ENCODE measurements around the gene GPR61. TPM values are rescaled to one million over a fixed set of nuclear protein-coding genes. Genes with fewer than 3 reads are reported as not detected.

GPR61 gene
- total RNA-seq, 1 donor from 2014 or later = not detected

GRCh38 chr1:109567877-109568672 is 28.4 kb downstream of the GPR61 start:
- DNase-seq (ENCODE audit: low spot score) = no peak

DNA sequence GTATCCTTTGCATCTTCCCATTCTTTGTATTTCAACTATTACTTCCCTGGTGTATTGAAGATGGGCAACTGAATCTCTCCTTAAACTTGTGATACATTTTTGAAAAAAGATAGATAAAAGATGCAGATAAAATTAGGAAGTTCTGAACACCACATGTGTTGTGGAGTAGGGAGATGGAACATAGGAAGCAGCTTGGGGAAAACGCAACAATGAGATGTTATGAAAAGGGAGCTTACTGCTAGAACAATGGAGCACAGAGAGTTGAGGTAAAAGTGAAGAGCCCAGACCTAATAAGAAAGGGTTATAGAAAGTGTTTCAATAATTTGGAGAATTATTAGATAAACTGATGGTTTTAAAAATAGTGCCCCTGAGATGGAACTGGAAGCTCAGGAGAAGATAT is 29.7 kb downstream of the GPR61 start:
- no peak for DNase-seq (ENCODE audit: low spot score)

GRCh38 chr1:109570414-109570813 is 30.7 kb downstream of the GPR61 start:
- no peak for DNase-seq (ENCODE audit: low spot score)

DNA sequence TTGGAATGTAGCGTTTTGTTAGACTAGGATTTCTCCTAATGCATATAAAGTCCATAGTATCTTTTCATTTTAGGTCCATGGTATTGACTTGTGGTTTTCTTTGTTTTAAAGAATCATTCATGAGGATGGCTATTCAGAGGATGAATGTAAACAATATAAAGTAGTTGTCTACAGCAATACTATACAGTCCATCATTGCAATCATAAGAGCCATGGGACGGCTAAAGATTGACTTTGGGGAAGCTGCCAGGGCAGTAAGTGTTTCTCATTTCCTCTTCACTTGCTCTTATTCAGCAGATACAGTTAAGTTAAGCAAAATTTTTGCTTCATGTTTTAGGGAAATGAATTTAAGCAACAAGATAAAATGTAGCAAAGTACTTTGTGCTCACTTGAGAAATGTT is 34.1 kb downstream of the GPR61 start:
- no peak for DNase-seq (ENCODE audit: low spot score)

- no peak for DNase-seq (ENCODE audit: low spot score)
Measured at GRCh38 chr1:109578947-109579443, 39.3 kb downstream of the GPR61 start.

- DNase-seq (ENCODE audit: low spot score) = no peak
Measured at GRCh38 chr1:109579491-109579890, 39.8 kb downstream of the GPR61 start.

DNA sequence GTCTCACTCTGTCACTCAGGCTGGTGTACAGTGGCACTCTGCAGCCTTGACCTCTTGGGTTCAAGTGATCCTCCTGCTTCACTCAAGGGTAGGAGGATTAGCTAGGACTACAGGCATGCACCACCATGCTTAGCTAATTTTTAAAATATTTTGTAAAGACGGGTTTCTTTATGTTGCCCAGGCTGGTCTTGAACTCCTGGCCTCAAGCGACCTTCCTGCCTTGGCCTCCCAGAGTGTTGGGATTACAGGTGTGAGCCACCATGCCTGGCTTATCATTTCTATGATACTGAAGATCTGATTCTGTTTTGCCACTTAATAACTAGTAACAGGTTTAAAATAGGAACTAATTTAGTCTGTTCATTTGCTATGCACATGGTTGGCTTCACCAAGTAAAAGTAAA is 42.3 kb downstream of the GPR61 start:
- no peak for DNase-seq (ENCODE audit: low spot score)

- no peak for DNase-seq (ENCODE audit: low spot score)
Measured at GRCh38 chr1:109584766-109585165, 45.1 kb downstream of the GPR61 start.

- DNase-seq (ENCODE audit: low spot score) = no peak
Measured at GRCh38 chr1:109586055-109586454, 46.4 kb downstream of the GPR61 start.

DNA sequence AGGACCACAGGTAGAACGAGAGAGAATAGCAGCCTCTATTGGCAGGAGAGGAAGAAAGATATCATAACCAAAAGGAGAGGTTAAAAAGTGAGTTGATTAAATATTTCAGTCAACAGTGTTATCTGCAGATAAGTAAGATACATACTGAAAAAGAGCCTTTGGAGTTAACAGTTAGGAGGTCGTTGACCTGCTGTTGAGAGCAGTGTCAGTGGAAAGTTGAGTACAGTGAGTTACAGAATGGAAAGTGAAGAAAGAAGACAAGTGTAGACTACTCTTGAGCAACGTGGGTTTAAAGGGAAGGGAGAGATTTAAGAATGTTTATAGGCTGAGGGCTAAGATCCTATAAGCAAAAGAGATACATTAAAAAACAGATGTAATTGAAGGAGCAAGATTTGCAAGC is 49.5 kb downstream of the GPR61 start:
- no peak for DNase-seq (ENCODE audit: low spot score)

DNA sequence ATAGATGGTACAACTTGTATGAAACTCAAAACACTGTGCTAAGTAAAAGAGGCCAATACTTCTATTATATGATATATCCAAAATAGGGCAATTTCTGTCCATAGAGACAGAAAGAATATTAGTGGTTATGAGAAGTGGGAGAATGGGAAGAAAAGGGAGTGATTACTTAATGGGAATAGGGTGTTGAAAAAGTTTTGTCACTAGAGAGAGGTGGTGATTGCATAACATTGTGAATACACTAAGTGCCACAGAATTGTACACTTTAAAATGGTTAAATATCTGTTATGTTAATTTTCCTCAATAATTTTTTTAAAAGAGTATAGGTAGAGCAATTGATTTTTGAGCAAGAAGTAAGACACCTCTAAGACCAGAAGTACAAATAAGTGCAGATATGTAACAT is 50.0 kb downstream of the GPR61 start:
- no peak for DNase-seq (ENCODE audit: low spot score)

- DNase-seq (ENCODE audit: low spot score) = no peak
Measured at GRCh38 chr1:109592916-109593315, 53.2 kb downstream of the GPR61 start.

DNA sequence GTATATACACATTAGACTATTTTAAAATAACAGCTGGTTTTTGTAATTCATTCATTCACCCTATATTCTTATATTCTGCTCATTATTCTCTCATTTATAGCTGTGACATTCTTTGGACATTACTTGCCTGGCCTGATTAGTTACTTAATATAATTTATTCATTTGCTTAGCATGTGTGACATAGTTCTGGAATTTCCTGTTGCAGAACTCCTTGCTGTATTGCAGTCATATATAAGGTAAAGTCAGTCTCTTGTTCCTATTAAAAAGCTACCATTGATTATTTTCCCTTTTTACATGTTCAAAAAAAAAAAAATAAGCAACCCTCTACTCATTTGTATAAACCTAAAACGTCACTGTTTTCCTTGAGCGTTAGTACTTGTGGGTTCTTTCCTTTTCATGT is 55.9 kb downstream of the GPR61 start:
- no peak for DNase-seq (ENCODE audit: low spot score)

Other genes with a start within 250 kb of the GPR61 start
- gene MYBPHL, start 232.9 kb upstream of the GPR61 start, total RNA-seq = not detected
- gene SORT1, start 142.0 kb upstream of the GPR61 start, total RNA-seq = 169 TPM
- gene PSMA5, start 113.4 kb upstream of the GPR61 start, total RNA-seq = 63.9 TPM
- gene SYPL2, start 73.3 kb upstream of the GPR61 start, total RNA-seq = 7.3 TPM
- gene ATXN7L2, start 56.0 kb upstream of the GPR61 start, total RNA-seq = 3.0 TPM
- gene CYB561D1, start 45.8 kb upstream of the GPR61 start, total RNA-seq = 8.9 TPM
- gene AMIGO1, start 30.1 kb upstream of the GPR61 start, total RNA-seq = 7.4 TPM
- 8.7 TPM for gene GNAI3, start 8.7 kb downstream of the GPR61 start, total RNA-seq
- gene GNAT2, start 79.7 kb downstream of the GPR61 start, total RNA-seq = not detected
- gene AMPD2, start 80.0 kb downstream of the GPR61 start, total RNA-seq = 63.1 TPM
- 22.6 TPM for gene GSTM4, start 116.2 kb downstream of the GPR61 start, total RNA-seq
- 51.2 TPM for gene GSTM2, start 128.2 kb downstream of the GPR61 start, total RNA-seq
- not detected for gene GSTM1, start 147.9 kb downstream of the GPR61 start, total RNA-seq
- gene GSTM5, start 172.4 kb downstream of the GPR61 start, total RNA-seq = 13.1 TPM
- gene GSTM3, start 201.2 kb downstream of the GPR61 start, total RNA-seq = 16.0 TPM
- 0.58 TPM for gene EPS8L3, start 224.1 kb downstream of the GPR61 start, total RNA-seq